GM19043 (cell line): ENCODE data around the gene ANKDD1B.

ENCODE experiments used
- ATAC-seq: cut with Tn5 transposase; IDR thresholded peaks from one replicate; pipeline ENCODE4 v1.9.1; 2021; ENCODE audit warnings: low read depth; ENCODE audit not compliant: unreplicated experiment

The ANKDD1B gene

GRCh38 chr5:75614176-75614575 lies 2.9 kb downstream of the ANKDD1B start:
- no peak for ATAC-seq

GRCh38 chr5:75616371-75616881 lies 5.2 kb downstream of the ANKDD1B start:
- no peak for ATAC-seq

DNA sequence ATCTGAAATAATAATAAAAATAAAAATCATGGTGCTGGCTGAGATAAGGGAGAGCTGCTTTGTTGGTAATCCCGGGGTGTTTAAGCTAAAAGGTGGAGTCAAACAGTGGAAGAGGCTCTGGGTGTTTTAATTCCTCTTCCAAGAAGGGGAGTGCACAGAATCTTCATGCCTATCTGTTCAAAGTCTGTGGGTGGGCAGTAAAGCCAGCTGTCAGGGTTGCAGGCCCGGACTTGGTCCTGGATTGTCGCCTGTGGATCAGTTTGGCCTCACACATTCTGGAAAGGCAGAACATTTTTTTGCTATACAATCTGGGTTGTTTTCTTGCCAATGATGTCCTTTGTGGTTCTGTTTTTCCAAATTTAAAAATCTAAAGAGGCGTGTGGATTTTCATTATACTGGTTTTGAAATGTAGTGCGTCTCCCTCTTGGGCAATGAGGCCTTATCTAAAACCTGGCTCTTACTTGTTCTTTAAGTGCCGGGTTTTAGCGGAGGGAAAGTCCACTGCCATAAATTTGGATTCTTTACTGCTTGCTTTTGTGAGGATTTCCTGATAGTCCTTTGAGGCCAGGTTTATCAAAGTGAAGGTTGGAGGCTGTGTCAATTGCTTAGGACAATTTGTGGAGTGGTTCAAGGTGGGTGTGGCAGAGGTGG lies 5.8 kb downstream of the ANKDD1B start:
- no peak for ATAC-seq

- no peak for ATAC-seq
Measured at GRCh38 chr5:75617736-75618352, 6.6 kb downstream of the ANKDD1B start.

GRCh38 chr5:75620184-75620959 lies 9.1 kb downstream of the ANKDD1B start:
- ATAC-seq = no peak

DNA sequence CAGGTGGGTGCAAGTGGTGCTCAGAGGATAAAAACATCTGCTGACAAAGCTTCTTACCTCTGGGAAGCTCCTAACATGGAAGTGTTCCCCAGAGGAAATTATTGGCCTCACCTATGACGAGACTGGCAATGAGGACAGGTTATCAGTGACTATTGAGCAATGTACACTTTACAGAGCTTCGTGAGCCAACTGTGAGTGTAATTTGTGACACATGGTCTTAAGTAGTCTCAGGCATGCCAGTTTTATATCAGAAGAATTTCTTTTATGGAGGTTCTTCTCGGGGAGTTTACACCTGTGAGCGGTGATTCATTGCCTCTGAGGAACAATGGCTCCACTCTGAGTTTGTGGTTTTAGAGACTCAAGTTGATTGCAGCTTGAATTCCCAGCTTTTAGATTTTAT lies 11.3 kb downstream of the ANKDD1B start:
- no peak for ATAC-seq

DNA sequence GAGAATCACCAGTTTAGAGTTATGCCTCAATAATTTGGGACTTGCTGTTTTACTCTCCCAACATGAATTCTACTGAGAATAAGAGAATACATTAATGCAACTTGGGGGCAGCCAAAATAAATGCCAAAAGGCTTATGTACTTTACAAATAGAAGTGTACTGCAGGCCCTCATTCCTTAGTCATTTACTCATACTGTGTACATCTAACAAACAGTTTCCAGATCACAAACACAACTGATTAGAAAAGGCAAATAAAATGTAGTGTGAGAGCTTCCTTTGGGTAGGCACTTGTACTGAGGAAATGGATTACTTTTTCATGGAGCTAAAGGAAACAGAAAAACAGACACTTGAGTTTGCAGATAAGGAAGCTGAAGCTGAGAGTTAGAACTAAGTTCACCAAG lies 12.6 kb downstream of the ANKDD1B start:
- no peak for ATAC-seq

DNA sequence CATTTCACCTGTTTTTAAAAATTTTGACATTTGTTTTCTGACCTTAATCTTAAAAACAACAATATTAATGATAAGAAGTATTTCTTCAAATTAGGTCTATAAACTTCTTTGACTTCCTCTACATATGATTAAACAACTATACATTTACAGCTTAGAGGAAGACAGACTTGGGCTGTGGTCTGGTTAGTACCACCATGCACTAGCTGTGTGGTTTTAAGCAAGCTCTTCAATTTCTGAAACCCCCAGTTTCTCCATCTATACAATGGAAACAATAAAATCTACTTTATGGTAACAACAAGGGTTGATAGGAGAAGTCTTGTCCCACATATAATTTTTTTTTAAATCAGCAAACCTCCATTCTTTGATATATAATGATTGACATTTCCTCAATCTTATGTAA lies 15.7 kb downstream of the ANKDD1B start:
- ATAC-seq = no peak

DNA sequence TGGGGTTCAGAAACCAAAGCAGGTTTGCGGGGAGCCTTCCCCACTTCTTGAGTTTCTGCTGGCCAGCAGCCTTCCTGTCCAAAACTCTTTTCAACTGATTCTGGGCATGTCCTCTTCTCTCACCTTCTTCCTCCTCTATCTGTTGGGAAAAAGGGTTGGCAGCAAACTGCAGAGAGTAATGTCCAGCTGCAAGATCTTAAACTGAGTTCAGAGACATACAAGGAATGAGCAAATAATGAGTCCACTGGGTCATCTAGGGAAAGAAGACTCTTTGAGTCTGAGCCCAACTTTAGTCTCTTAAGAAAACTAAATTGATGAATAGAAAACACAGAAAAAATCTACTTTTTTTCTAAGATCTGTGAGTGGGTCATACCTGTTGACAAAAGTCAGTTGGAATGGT lies 16.5 kb downstream of the ANKDD1B start:
- no peak for ATAC-seq

GRCh38 chr5:75630875-75631274 lies 19.6 kb downstream of the ANKDD1B start:
- no peak for ATAC-seq

- no peak for ATAC-seq
Measured at GRCh38 chr5:75632321-75632720, 21.1 kb downstream of the ANKDD1B start.

GRCh38 chr5:75637949-75638348 lies 26.7 kb downstream of the ANKDD1B start:
- ATAC-seq = no peak

DNA sequence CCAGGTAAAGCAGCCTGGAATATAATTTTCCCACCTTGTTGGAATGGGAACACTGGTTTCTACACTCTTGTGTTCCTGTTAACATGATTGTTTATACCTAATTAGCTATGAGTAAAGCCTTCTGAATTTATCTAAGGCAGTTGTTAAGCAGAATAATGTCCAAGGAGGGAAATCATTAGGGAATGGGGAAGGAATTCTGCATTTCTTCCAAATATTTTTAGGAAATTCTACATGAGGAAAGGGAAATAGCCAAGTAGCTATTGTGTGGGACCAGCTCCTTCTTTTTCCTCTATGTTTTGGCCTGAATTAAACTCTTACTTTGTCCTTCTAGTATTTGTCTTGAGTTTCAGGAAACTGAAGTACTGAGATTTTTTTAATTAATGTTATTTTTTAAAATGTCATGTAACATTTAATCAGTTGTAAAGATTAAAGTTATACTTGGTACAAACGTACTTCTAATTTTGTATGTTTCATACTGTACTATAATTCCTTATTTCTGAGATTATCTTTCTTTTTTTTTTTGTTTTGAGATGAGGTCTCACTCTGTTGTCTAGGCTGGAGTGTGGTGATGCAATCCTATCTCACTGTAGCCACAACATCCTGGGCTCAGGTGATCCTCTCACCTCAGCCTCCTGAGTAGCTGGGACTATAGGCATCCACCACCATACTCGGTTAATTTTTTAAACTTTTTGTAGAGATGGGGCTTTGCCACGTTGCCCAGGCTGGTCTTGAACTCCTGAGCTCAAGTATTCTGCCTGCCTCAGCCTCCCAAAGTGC lies 28.5 kb downstream of the ANKDD1B start:
- no peak for ATAC-seq

DNA sequence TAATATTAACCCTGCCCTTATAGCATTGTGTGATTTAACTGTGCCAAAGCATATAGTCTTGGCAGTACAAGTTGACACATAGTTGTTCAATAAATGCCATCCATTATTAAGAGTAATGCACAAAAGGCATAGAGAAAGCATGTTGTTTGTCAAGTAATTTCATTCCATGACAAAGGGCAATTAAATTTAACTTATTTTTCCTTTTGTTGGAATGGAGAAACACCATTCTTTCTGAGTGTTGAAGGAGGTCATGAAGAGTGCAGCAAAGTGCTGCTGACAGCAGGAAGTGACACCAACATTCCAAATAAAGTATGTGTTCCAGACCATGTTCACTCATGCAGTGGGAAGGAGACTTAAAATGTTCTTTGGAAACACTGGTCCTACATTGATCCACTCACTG lies 29.1 kb downstream of the ANKDD1B start:
- no peak for ATAC-seq

DNA sequence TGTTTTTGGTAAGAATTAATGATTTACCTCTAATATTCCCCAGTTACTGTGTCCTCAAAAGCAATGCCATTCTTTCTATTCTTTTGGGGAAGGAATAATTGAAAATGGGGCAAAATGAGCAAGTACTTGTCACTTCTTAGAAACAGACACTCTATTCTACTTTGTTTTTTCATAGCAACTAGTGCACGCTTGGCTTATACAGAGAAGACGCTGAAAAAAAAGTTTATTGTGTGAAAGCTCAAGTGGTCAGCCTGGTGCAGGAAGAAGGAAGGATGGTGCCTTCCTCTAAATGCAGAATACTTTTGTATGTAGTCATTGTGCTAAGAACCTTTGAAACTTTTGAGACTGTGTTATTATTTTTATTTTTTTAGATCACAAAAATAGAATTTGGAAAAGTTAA lies 29.6 kb downstream of the ANKDD1B start:
- ATAC-seq = no peak

GRCh38 chr5:75648712-75649111 lies 37.5 kb downstream of the ANKDD1B start:
- no peak for ATAC-seq

DNA sequence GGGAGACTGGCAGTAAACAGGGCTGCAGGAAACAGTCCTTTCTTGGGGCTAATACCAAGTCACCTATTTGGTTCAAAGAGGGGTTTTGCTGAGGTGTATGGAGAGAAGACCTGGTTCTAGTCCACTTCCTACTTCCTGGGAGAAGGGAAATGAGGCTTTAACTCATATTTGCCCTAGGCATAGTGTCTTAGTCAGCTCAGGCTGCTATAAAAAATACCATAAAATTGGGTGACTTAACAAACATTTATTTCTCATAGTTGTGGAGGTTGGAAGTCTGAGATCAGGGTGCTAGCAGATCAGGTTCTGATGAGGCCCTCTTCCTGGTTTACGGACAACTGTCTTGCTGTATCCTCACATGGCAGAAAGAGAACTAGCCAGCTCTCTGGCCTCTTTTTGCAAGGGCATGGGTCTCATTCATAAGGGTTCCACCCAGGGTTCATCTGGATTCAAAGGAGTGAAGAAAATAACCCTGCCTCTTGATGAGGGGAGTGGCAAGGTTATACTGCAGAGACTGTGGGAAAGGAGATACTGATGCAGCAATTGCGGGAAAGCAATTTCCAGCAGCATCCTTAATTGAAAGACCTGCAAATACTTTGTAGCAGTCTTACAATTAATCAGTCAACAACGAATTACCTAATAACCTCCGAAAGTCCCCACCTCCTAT lies 40.5 kb downstream of the ANKDD1B start:
- ATAC-seq = no peak

- no peak for ATAC-seq
Measured at GRCh38 chr5:75653521-75653920, 42.3 kb downstream of the ANKDD1B start.

DNA sequence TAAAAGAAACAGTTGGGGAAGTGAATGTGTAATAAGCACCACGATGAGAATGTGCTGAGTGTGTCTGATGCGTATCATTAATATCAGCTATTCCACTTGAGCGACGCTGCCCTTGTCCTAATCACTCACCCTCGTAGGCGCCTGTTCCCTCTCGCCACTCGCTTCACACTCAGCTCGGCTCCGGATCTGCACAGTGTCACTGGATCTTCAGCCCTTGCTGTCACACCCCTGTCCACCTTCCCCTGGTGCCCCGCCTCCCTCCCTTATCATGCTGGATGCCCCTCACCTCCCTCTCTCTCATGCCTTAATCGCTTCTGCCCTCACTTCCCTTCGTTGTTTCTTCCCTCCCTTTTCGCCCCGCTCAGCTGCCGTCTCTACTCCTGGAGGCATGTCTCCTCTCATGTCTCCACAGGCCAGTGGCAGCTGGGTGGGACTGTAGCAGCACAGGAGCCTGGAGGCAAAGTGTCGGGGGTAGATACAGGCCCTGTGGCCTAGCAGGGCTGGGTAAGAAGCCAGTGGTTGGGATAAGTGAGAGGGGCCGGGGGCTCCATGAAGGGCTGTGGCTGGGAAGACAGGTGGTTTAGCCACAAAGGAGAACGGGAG lies 43.5 kb downstream of the ANKDD1B start:
- no peak for ATAC-seq
